HEK293 (cell line): ENCODE results near the gene EFCAB11.
"Not testable (repeated sequence)": the region's sequence is repeated elsewhere in the genome, so short reads cannot be mapped to it uniquely, and the experiment has no call there.

Experiments
- BCL11A ChIP-seq: fragments of 450-650 bp; formaldehyde crosslinking; IDR thresholded peaks from 2 replicates; pipeline ENCODE4 v1.5.1; 2016; ENCODE audit warnings: low read depth, missing biosample characterization, missing genetic modification characterization
- EGR2 ChIP-seq: fragments of 450-650 bp; formaldehyde crosslinking; IDR thresholded peaks from 2 replicates; pipeline ENCODE4 v1.5.1; 2016; ENCODE audit warnings: low read depth, missing biosample characterization, missing genetic modification characterization
- HOXA7 ChIP-seq: sonication (generic); formaldehyde crosslinking; IDR thresholded peaks from 2 replicates; pipeline ENCODE4 v1.8.1; 2022; ENCODE audit warnings: missing genetic modification reagents, borderline replicate concordance
- RBAK ChIP-seq: fragments of 450-650 bp; formaldehyde crosslinking; IDR thresholded peaks from 2 replicates; pipeline ENCODE4 v1.5.1; 2016; ENCODE audit warnings: missing biosample characterization, missing genetic modification characterization
- SP3 ChIP-seq: fragments of 450-650 bp; formaldehyde crosslinking; IDR thresholded peaks from 2 replicates; pipeline ENCODE4 v1.5.1; 2016; ENCODE audit warnings: missing biosample characterization, missing genetic modification characterization
- ZFP37 ChIP-seq: fragments of 450-650 bp; formaldehyde crosslinking; IDR thresholded peaks from 2 replicates; pipeline ENCODE4 v1.5.1; 2016; ENCODE audit warnings: missing biosample characterization, missing genetic modification characterization
- ZNF175 ChIP-seq: fragments of 450-650 bp; formaldehyde crosslinking; IDR thresholded peaks from 2 replicates; pipeline ENCODE4 v1.5.1; 2016; ENCODE audit warnings: missing biosample characterization, missing genetic modification characterization
- ZNF596 ChIP-seq: fragments of 450-650 bp; IDR thresholded peaks from 2 replicates; pipeline ENCODE4 v1.5.0; 2018; ENCODE audit warnings: missing biosample characterization, mild to moderate bottlenecking, missing genetic modification characterization, moderate library complexity
- ZNF654 ChIP-seq: fragments of 450-650 bp; formaldehyde crosslinking; IDR thresholded peaks from 2 replicates; pipeline ENCODE4 v1.5.1; 2016; ENCODE audit warnings: low read depth, missing biosample characterization, missing genetic modification characterization
- ZNF747 ChIP-seq: fragments of 450-650 bp; formaldehyde crosslinking; IDR thresholded peaks from 2 replicates; pipeline ENCODE4 v1.5.1; 2016; ENCODE audit warnings: missing biosample characterization, missing genetic modification characterization
- TF ChIP-seq, protein P1 (sequence below): fragments of 450-650 bp; formaldehyde crosslinking; IDR thresholded peaks from 2 replicates; pipeline ENCODE4 v1.5.1; 2016; ENCODE audit warnings: missing biosample characterization, missing genetic modification characterization
- TF ChIP-seq, protein P2 (sequence below): fragments of 450-650 bp; formaldehyde crosslinking; IDR thresholded peaks from 2 replicates; pipeline ENCODE4 v1.5.1; 2016; ENCODE audit warnings: missing biosample characterization, missing genetic modification characterization
- TF ChIP-seq, protein P3 (sequence below): fragments of 450-650 bp; formaldehyde crosslinking; IDR thresholded peaks from 2 replicates; pipeline ENCODE4 v1.5.1; 2016; ENCODE audit warnings: missing biosample characterization, missing genetic modification characterization
- TF ChIP-seq, protein P4 (sequence below): fragments of 450-650 bp; formaldehyde crosslinking; IDR thresholded peaks from 2 replicates; pipeline ENCODE4 v1.5.1; 2016; ENCODE audit warnings: missing biosample characterization, missing genetic modification characterization

DNA sequence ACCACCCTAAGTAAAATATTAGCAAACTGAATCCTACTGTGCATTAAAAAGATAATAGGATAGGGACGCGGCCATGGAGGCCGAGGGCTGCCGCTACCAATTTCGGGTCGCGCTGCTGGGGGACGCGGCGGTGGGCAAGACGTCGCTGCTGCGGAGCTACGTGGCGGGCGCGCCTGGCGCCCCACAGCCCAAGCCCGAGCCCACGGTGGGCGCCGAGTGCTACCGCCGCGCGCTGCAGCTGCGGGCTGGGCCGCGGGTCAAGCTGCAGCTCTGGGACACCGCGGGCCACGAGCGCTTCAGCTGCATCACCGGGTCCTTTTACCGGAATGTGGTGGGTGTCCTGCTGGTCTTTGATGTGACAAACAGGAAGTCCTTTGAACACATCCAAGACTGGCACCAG, 62.8 kb downstream of the EFCAB11 start:
- TF ChIP-seq ZNF747 (tag by site-specific recombination); ZNF596 (tag by site-specific recombination); ZFP37 (tag by site-specific recombination); BCL11A (tag by site-specific recombination); ZNF654; ZNF175; RBAK (tag by site-specific recombination); SP3 (tag by site-specific recombination); EGR2; HOXA7 (CRISPR knock-in tag): not testable (repeated sequence)
- TF ChIP-seq, protein P1, sequence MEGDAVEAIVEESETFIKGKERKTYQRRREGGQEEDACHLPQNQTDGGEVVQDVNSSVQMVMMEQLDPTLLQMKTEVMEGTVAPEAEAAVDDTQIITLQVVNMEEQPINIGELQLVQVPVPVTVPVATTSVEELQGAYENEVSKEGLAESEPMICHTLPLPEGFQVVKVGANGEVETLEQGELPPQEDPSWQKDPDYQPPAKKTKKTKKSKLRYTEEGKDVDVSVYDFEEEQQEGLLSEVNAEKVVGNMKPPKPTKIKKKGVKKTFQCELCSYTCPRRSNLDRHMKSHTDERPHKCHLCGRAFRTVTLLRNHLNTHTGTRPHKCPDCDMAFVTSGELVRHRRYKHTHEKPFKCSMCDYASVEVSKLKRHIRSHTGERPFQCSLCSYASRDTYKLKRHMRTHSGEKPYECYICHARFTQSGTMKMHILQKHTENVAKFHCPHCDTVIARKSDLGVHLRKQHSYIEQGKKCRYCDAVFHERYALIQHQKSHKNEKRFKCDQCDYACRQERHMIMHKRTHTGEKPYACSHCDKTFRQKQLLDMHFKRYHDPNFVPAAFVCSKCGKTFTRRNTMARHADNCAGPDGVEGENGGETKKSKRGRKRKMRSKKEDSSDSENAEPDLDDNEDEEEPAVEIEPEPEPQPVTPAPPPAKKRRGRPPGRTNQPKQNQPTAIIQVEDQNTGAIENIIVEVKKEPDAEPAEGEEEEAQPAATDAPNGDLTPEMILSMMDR = not testable (repeated sequence)
- TF ChIP-seq, protein P2, sequence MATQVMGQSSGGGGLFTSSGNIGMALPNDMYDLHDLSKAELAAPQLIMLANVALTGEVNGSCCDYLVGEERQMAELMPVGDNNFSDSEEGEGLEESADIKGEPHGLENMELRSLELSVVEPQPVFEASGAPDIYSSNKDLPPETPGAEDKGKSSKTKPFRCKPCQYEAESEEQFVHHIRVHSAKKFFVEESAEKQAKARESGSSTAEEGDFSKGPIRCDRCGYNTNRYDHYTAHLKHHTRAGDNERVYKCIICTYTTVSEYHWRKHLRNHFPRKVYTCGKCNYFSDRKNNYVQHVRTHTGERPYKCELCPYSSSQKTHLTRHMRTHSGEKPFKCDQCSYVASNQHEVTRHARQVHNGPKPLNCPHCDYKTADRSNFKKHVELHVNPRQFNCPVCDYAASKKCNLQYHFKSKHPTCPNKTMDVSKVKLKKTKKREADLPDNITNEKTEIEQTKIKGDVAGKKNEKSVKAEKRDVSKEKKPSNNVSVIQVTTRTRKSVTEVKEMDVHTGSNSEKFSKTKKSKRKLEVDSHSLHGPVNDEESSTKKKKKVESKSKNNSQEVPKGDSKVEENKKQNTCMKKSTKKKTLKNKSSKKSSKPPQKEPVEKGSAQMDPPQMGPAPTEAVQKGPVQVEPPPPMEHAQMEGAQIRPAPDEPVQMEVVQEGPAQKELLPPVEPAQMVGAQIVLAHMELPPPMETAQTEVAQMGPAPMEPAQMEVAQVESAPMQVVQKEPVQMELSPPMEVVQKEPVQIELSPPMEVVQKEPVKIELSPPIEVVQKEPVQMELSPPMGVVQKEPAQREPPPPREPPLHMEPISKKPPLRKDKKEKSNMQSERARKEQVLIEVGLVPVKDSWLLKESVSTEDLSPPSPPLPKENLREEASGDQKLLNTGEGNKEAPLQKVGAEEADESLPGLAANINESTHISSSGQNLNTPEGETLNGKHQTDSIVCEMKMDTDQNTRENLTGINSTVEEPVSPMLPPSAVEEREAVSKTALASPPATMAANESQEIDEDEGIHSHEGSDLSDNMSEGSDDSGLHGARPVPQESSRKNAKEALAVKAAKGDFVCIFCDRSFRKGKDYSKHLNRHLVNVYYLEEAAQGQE = not testable (repeated sequence)
- TF ChIP-seq, protein P3, sequence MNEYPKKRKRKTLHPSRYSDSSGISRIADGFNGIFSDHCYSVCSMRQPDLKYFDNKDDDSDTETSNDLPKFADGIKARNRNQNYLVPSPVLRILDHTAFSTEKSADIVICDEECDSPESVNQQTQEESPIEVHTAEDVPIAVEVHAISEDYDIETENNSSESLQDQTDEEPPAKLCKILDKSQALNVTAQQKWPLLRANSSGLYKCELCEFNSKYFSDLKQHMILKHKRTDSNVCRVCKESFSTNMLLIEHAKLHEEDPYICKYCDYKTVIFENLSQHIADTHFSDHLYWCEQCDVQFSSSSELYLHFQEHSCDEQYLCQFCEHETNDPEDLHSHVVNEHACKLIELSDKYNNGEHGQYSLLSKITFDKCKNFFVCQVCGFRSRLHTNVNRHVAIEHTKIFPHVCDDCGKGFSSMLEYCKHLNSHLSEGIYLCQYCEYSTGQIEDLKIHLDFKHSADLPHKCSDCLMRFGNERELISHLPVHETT (tag by site-specific recombination) = not testable (repeated sequence)
- TF ChIP-seq, protein P4, sequence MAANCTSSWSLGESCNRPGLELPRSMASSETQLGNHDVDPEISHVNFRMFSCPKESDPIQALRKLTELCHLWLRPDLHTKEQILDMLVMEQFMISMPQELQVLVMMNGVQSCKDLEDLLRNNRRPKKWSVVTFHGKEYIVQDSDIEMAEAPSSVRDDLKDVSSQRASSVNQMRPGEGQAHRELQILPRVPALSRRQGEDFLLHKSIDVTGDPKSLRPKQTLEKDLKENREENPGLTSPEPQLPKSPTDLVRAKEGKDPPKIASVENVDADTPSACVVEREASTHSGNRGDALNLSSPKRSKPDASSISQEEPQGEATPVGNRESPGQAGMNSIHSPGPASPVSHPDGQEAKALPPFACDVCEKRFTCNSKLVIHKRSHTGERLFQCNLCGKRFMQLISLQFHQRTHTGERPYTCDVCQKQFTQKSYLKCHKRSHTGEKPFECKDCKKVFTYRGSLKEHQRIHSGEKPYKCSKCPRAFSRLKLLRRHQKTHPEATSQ (tag by site-specific recombination) = not testable (repeated sequence)
